ENCODE results near the gene C10orf67.

- no peak for TF ChIP-seq ATF3 (IDR thresholded peaks at IDR 0.05)
- no peak for TF ChIP-seq ZBTB33 (IDR thresholded peaks at IDR 0.05; ENCODE audit: extremely low read depth, insufficient replicate concordance, low read length)
- TF ChIP-seq CTCF (IDR thresholded peaks at IDR 0.05 in 2 of 3, conservative IDR thresholded peaks at IDR 0.05 in 1 of 3; ENCODE audit: borderline replicate concordance in 1 of 3, insufficient read depth in 1 of 3, low read depth in 2 of 3, low read length in 2 of 3): no peak
- TF ChIP-seq POLR2A (IDR thresholded peaks at IDR 0.05; ENCODE audit: borderline replicate concordance, extremely low read depth, insufficient read depth, insufficient read length): no peak
- no peak for TF ChIP-seq EGR1 (IDR thresholded peaks at IDR 0.05; ENCODE audit: low read depth)
- no peak for TF ChIP-seq RAD21 (IDR thresholded peaks at IDR 0.05; ENCODE audit: low read depth)
- no peak for TF ChIP-seq MAX (IDR thresholded peaks at IDR 0.05)
- TF ChIP-seq EZH2 (IDR thresholded peaks at IDR 0.05): no peak
- no peak for TF ChIP-seq YY1 (IDR thresholded peaks at IDR 0.05; ENCODE audit: extremely low read depth, insufficient replicate concordance, low read depth, low read length)
- TF ChIP-seq JUND (IDR thresholded peaks at IDR 0.05): no peak
- TF ChIP-seq ZNF274 (IDR thresholded peaks at IDR 0.05; ENCODE audit: low read depth, low read length): no peak
Observed at GRCh38 chr10:23337616-23338015, 7.0 kb downstream of the C10orf67 start.

All from HCT116 (cell line).